ENCODE results near the gene HPX. TPM values are rescaled to one million over a fixed set of nuclear protein-coding genes. Genes with fewer than 3 reads are reported as not detected.

HPX gene
- total RNA-seq, 1 experiment from 2014 or later = 0.75 TPM

GRCh38 chr11:6452219-6452618 lies 11.4 kb upstream of the HPX start:
- no TSS peak for BruUV-seq (replicated peaks)
- no peak overlapping the region for H3K4me3 Mint-ChIP-seq (ENCODE audit: unreplicated experiment)
- H3K9me3 Mint-ChIP-seq (ENCODE audit: unreplicated experiment) = no peaks in the 10 kb centered on the region
- no peak for DNase-seq (ENCODE audit: unreplicated experiment)
- ChIA-PET POLR2A (no interaction called here), CTCF (interaction anchor here (0.6 to 5.5 kb wide), 7 partner anchors 9 to 1308 kb away, joined by 3 to 79 read pairs (median 4); partner anchors contain the start of gene HPX)
- no peaks in the 10 kb centered on the region for H3K36me3 Mint-ChIP-seq (ENCODE audit: insufficient read depth, unreplicated experiment)
- H3K27me3 Mint-ChIP-seq (ENCODE audit: insufficient read depth, unreplicated experiment) = no peaks in the 10 kb centered on the region
- H3K4me1 Mint-ChIP-seq (ENCODE audit: insufficient read depth, unreplicated experiment) = no peaks in the 10 kb centered on the region
- TF ChIP-seq, protein P1, sequence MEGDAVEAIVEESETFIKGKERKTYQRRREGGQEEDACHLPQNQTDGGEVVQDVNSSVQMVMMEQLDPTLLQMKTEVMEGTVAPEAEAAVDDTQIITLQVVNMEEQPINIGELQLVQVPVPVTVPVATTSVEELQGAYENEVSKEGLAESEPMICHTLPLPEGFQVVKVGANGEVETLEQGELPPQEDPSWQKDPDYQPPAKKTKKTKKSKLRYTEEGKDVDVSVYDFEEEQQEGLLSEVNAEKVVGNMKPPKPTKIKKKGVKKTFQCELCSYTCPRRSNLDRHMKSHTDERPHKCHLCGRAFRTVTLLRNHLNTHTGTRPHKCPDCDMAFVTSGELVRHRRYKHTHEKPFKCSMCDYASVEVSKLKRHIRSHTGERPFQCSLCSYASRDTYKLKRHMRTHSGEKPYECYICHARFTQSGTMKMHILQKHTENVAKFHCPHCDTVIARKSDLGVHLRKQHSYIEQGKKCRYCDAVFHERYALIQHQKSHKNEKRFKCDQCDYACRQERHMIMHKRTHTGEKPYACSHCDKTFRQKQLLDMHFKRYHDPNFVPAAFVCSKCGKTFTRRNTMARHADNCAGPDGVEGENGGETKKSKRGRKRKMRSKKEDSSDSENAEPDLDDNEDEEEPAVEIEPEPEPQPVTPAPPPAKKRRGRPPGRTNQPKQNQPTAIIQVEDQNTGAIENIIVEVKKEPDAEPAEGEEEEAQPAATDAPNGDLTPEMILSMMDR (IDR thresholded peaks at IDR 0.05; ENCODE audit: unreplicated experiment) = no peak
- H3K27ac Mint-ChIP-seq (ENCODE audit: low read depth, unreplicated experiment) = no peak overlapping the region
- intact Hi-C loops (cut with micrococcal nuclease) = no loop called here

DNA sequence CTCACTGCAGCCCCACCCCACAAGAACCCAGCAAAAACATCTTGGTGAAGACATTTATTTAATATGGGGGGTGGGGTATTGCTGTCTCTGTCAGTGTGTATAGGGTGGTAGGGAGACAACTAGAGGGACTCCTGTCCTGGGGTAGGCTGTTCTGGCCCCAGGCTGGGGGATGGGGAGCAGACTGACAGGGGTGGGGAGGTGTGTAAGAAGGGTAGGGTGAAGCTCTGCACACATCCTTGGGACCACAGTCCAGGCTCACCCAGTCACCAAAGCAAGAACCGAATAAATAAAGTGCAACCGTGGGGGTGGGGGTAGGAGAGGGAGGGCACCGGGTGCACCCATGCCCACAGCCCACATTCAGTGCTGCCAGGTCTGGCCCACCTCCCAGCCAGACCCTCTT lies 7.8 kb upstream of the HPX start:
- Mint-ChIP-seq H3K4me3 (ENCODE audit: unreplicated experiment) (no peak overlapping the region), H3K27me3 (ENCODE audit: insufficient read depth, unreplicated experiment) (no peaks in the 10 kb centered on the region), H3K36me3 (ENCODE audit: insufficient read depth, unreplicated experiment) (no peaks in the 10 kb centered on the region), H3K4me1 (ENCODE audit: insufficient read depth, unreplicated experiment) (no peaks in the 10 kb centered on the region), H3K9me3 (ENCODE audit: unreplicated experiment) (no peaks in the 10 kb centered on the region), H3K27ac (ENCODE audit: low read depth, unreplicated experiment) (no peak overlapping the region)
- CTCF ChIA-PET = interaction anchor here (0.6 to 14.6 kb wide), 4 partner anchors 58 to 1897 kb away, joined by 3 to 469 read pairs (median 4); no protein-coding TSS in a partner anchor
- intact Hi-C loops (cut with micrococcal nuclease) = no loop called here
- TF ChIP-seq, protein P1 (IDR thresholded peaks at IDR 0.05; ENCODE audit: unreplicated experiment) = no peak
- DNase-seq (ENCODE audit: unreplicated experiment) = no peak
- BruUV-seq (replicated peaks) = no TSS peak
- POLR2A ChIA-PET = interaction anchor here (0.7 kb wide), 1 partner anchor 66 kb away, joined by 3 read pairs; no protein-coding TSS in a partner anchor

DNA sequence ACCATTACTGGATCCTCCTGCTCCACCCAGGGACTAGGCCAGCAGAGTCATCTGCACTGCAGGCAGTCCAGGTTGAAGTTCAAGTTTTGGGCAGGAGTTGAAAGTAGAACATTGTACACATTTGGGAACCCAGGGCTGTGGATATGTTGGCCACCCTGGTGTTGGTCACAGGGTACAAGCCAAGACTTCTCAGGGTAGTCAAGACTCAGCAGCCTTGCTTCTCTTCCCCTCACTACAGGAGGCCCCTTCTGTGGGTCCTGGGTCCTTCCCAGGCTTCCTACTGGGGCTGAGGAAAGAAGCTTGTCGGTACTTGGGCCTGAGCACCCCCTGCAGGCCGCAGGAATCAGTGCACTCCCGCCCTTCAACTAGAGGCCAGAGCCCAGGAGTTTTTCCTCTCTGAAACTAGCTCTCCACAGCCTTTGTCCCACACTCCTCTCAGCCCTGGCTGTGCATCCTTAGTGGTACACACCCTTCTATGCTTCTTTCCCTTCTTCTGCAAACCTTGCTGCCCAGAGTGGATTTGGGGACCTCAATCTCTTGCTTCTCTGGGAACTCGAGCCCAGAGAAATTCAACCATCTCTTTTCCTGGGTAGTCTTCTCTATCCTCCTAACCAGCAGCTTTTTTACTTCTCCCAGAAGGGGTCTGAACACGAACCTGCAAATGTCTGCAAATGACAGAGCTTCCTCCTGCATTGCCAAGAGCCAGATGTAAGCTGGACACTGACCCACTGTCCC lies 2.6 kb upstream of the HPX start:
- H3K36me3 Mint-ChIP-seq (ENCODE audit: insufficient read depth, unreplicated experiment) = no peaks in the 10 kb centered on the region
- TF ChIP-seq, protein P1 (IDR thresholded peaks at IDR 0.05; ENCODE audit: unreplicated experiment) = peak; percentile 88
- H3K4me3 Mint-ChIP-seq (ENCODE audit: unreplicated experiment) = no peak overlapping the region
- intact Hi-C loops (cut with micrococcal nuclease) = loop anchor here (1.0 to 5.0 kb wide), 3 partner anchors 62 to 264 kb away; no protein-coding TSS in a partner anchor
- H3K9me3 Mint-ChIP-seq (ENCODE audit: unreplicated experiment) = no peaks in the 10 kb centered on the region
- BruUV-seq (replicated peaks) = no TSS peak
- ChIA-PET CTCF (interaction anchor here (0.6 to 14.6 kb wide), 44 partner anchors 11 to 1845 kb away, joined by 3 to 469 read pairs (median 4); partner anchors contain the start of genes APBB1 and SMPD1), POLR2A (interaction anchor here (0.7 to 1.6 kb wide), 4 partner anchors 14 to 90 kb away, joined by 3 to 18 read pairs (median 4); no protein-coding TSS in a partner anchor)
- DNase-seq (ENCODE audit: unreplicated experiment) = peak; percentile 57
- no peaks in the 10 kb centered on the region for H3K27me3 Mint-ChIP-seq (ENCODE audit: insufficient read depth, unreplicated experiment)
- no peak overlapping the region for H3K27ac Mint-ChIP-seq (ENCODE audit: low read depth, unreplicated experiment)
- no peaks in the 10 kb centered on the region for H3K4me1 Mint-ChIP-seq (ENCODE audit: insufficient read depth, unreplicated experiment)

GRCh38 chr11:6442441-6442840 lies 1.7 kb upstream of the HPX start:
- TF ChIP-seq, protein P1 (IDR thresholded peaks at IDR 0.05; ENCODE audit: unreplicated experiment) = no peak
- Mint-ChIP-seq H3K36me3 (ENCODE audit: insufficient read depth, unreplicated experiment) (no peaks in the 10 kb centered on the region), H3K9me3 (ENCODE audit: unreplicated experiment) (no peaks in the 10 kb centered on the region), H3K27me3 (ENCODE audit: insufficient read depth, unreplicated experiment) (no peaks in the 10 kb centered on the region), H3K4me3 (ENCODE audit: unreplicated experiment) (no peak overlapping the region), H3K4me1 (ENCODE audit: insufficient read depth, unreplicated experiment) (no peaks in the 10 kb centered on the region), H3K27ac (ENCODE audit: low read depth, unreplicated experiment) (no peak overlapping the region)
- no peak for DNase-seq (ENCODE audit: unreplicated experiment)
- intact Hi-C loops (cut with micrococcal nuclease) = loop anchor here (5.0 kb wide), 1 partner anchor 265 kb away; no protein-coding TSS in a partner anchor
- CTCF ChIA-PET = interaction anchor here (0.6 to 14.6 kb wide), 13 partner anchors 10 to 264 kb away, joined by 3 to 469 read pairs (median 11); partner anchors contain the start of genes APBB1 and SMPD1
- POLR2A ChIA-PET = interaction anchor here (1.4 kb wide), 1 partner anchor 54 kb away, joined by 4 read pairs; no protein-coding TSS in a partner anchor
- BruUV-seq (replicated peaks) = no TSS peak
